Motor neuron (in vitro differentiated cells): Measurements from ENCODE around the gene COL27A1. TPM values are rescaled to one million over a fixed set of nuclear protein-coding genes. Genes with fewer than 3 reads are reported as not detected.

Experiments used
- ATAC-seq, 8 experiments: fragments of 200-7000 bp; cut with Tn5 transposase; replicated peaks in 6 of 8; 2 replicates each; pipeline ENCODE4 v1.8.0; 2021; ENCODE audit warnings: mild to moderate bottlenecking in 8 of 8, moderate library complexity in 8 of 8
- H3K27ac ChIP-seq, 2 donors: fragments of 250-450 bp; sonication (Bioruptor Pico); 2 replicates each; pipeline ENCODE4 v1.9.0; 2021; ENCODE audit warnings: antibody characterized with exemption in 2 of 2, mild to moderate bottlenecking in 2 of 2, moderate library complexity in 1 of 2
- H3K4me1 ChIP-seq, 2 donors: fragments of 250-450 bp; sonication (Bioruptor Pico); replicated peaks in 1 of 2; 2 replicates each; pipeline ENCODE4 v1.6.1; 2021; ENCODE audit warnings: antibody characterized with exemption in 2 of 2, mild to moderate bottlenecking in 2 of 2, moderate library complexity in 1 of 2
- H3K4me3 ChIP-seq, 5 donors: fragments of 250-450 bp; sonication (Bioruptor Pico); 2 replicates each; pipeline ENCODE4 v1.9.0; 2021; ENCODE audit warnings: antibody characterized with exemption in 5 of 5, mild to moderate bottlenecking in 5 of 5, moderate library complexity in 4 of 5
- WGBS, 10 experiments: fragments of 450-650 bp; shearing (Covaris generic); methylation state at CpG; one replicate each; pipeline ENCODE4 v1.0.0; 2022; 5-methylcytosine and 5-hydroxymethylcytosine counted together
- in situ Hi-C, 9 experiments: fragments of 400-800 bp; cut with MboI; loops; one replicate each; pipeline ENCODE4 v1.15.0; 2021; ENCODE audit warnings: low sequenced_read_pairs in 9 of 9, low pct_unique_long_range_greater_than_20kb in 2 of 9; ENCODE audit not compliant: unreplicated experiment in 9 of 9
- total RNA-seq, 8 experiments: library from RNA; unstranded; fragments of 300-600 nt; gene quantifications; 2 replicates each; pipeline versions ENCODE4 v1.2.3 to v1.2.4, GENCODE V29; 2022

Gene COL27A1
- total RNA-seq, 8 experiments from 2014 or later: 0.54 to 40.3 (median 4.2) TPM

DNA sequence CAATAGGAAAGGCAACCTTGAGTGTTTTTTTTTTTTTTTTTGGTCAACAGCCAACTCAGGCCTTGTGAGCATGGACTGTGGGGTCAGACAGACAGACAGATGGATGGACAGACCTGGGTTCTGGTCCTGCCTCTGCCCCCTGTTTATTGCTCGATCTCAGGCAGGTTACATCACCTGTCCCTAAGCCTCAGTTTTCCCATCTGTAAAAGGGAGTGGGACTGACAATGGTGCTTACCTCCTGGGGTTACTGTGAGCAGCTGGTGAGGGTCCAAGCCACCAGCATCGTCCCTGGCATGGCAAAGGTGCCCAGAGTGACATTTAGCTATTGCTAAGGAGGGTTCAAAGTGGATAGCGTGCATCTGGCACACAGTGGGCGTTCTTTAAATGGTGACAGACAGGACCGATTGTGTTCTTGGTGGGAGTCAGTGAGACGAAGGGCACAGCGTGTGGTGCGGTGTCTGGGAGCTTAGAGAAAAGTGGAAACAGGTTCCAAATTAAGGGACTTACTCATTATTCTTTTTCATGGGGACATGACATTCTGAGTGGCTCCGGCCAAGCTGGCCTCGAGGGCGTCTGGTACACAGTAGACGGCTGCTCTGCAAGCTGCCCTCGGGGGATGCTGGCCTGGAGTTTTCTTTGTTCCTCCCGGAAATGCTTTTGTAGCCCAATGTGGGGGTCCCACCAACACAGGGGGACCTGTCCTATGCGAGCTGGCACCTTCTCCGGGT lies 72.1 kb downstream of the COL27A1 start:
- in situ Hi-C loops: no loop called here
- Histone ChIP-seq H3K4me3 (no peak overlapping the region), H3K4me1 (peaks cover 12 to 44% of the 10 kb centered on the region in 2 donors), H3K27ac (no peak overlapping the region)
- WGBS, 10 experiments: 70 to 93% (median 76%) methylated on average over 2 to 8 of the region's 16 CpGs; no CpG with 5 or more reads in 5 of the 10 experiments
- ATAC-seq: no peak

DNA sequence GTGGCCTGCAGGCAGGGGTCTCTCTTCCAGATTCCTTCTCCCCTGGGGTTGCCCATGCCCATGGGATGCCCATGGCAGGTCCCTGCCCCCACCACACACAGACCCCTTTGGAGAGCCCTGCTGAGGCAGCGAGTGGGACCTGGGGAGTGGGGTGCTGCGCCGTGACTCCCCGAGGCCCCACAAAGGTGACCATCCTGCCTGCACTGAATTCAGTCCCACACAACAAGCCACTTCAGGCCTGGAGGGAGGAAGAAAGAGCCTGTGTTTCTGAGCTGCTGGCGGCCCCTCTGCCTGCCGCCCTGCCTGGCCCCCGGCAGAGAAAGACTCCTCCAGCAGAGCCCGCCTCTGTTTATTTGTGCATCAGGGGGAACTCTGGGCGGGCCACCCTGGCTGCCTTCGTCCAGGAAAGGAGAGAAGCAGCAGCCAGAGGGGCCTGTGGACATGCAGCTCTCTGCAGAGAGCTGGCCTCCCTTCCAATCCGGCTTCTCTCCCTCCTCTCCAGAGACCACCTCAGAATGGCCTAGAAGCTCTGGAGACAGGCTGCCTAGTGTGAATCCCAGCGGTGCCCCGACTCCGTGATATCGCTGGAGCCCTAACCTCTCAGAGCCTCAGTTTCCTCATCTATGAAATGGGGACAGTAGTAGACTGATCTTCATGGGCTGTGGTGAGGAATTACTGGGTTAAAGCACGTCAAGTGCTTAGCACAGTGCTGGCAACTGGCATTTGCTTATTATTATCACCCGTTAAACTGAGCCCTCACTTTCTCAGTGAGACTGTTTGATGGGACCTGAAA lies 72.9 kb downstream of the COL27A1 start:
- ATAC-seq: peak in 4 of 8 experiments; percentile 15 to 53 (median 44)
- WGBS, 10 experiments: 57 to 100% (median 88%) methylated on average over 1 to 4 of the region's 17 CpGs; no CpG with 5 or more reads in 4 of the 10 experiments
- no peak overlapping the region for H3K27ac ChIP-seq
- no peak overlapping the region for H3K4me3 ChIP-seq
- H3K4me1 ChIP-seq: peaks cover 12 to 44% of the 10 kb centered on the region in 2 donors
- in situ Hi-C loops: no loop called here

DNA sequence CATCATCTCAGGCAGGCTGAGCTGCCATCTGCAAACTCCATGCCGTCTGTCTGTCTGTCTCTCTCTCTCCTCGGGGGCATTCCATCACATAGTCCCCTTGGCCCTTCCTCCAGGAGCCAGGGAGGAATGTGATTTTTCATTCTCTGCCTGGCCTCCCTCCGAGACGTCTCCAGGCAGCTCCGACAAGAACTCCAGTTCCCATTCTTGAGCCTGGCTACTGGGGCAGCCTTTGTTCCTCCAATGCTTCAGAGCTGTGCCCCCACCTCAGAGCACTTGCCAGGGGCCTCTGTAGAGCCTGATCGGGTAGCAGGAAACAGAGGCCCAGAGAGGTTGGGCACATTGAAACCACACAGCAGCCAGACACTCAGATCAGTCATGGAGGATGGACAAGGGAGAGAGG lies 74.0 kb downstream of the COL27A1 start:
- in situ Hi-C loops: no loop called here
- WGBS, 10 experiments: 46 to 77% (median 60%) methylated on average over 2 to 4 of the region's 6 CpGs; no CpG with 5 or more reads in 6 of the 10 experiments
- H3K4me3 ChIP-seq: no peak overlapping the region
- no peak overlapping the region for H3K27ac ChIP-seq
- peaks cover 12 to 38% of the 10 kb centered on the region in 2 donors for H3K4me1 ChIP-seq
- peak in 3 of 8 experiments; percentile 62 to 88 (median 67) for ATAC-seq

DNA sequence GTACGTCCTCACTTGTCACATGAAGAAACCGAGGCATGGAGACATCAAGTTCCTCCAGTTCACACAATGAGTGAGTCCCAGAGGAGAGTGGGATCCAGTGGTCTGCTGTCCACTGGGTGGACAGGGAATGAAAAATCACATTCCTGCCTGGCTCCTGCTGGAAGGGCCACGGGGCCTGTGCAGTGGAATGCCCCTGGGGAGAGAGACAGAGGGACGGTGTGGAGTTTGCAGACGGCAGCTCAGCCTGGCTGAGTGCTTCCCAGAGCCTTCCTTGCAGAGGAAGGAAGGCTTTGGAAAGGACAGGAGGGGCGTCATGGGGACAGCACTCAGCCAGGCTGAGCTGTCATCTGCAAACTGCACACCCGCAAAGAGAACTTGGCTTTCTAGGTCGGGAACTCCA lies 74.7 kb downstream of the COL27A1 start:
- peaks cover 10 to 38% of the 10 kb centered on the region in 2 donors for H3K4me1 ChIP-seq
- no peak overlapping the region for H3K4me3 ChIP-seq
- peak in 5 of 8 experiments; percentile 10 to 36 (median 25) for ATAC-seq
- in situ Hi-C loops: no loop called here
- no peak overlapping the region for H3K27ac ChIP-seq
- 33 to 92% (median 77%) methylated on average over 1 to 3 of the region's 8 CpGs; no CpG with 5 or more reads in 5 of the 10 experiments for WGBS, 10 experiments

DNA sequence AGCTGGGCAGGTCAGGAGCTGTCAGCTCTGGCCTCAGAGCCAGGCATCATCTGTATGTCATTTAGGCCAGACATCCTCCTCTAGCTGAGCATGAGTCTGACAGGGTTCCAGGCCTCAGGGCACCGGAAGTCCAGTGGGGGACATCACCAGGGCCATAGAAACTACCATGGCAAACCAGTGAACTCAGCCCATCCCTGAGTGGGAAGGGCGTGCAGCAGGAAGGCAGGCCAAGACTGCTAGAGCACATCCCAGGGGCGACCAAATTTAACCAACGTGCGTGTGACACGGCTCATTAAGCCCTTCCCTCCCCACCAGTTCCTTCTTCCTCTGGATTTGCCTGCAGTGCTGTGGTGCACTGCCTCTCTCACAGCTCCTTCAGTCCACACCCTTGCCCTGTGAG lies 75.9 kb downstream of the COL27A1 start:
- peak in 2 of 8 experiments; percentile 55 to 66 for ATAC-seq
- 26 to 100% (median 93%) methylated on average over 1 to 3 of the region's 6 CpGs; no CpG with 5 or more reads in 7 of the 10 experiments for WGBS, 10 experiments
- in situ Hi-C loops: no loop called here
- H3K27ac ChIP-seq: no peak overlapping the region
- H3K4me1 ChIP-seq: peaks cover 0 to 36% of the 10 kb centered on the region in 2 donors
- no peak overlapping the region for H3K4me3 ChIP-seq

DNA sequence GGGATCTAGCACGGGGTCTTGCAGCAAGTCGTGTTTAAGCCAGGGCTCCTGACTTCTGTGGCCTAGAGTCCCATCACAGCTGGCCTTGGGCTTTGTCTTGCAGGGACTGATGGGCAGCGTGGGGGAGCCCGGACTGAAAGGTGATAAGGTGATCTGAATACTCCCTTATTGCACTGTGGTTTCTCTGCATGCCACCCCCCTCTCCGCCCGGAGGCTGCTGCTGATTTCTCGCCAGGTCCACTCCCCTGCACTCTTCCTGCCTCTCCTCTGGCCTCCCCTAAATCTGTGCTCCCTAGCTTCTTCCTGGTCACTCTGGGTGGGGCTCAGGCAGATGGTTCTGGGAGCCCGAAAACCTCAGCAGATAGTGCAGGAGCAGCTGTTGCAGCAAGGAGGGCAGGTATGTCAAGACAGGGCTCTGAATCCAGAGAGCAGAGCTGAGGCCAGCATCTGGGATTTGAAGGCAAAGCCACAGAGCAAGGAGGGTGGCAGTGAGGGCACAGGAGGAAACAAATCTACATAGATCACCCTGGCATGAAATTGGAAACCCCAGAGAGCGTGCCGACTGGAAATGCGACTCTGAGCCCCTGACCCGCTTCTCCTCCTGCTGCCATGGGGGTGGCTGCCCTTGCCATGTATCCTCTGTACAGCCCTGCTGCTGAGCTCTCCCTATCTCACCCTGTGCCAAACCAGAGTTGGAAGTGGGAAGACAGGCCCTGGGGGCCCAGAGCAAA lies 76.5 kb downstream of the COL27A1 start:
- in situ Hi-C loops: no loop called here
- Histone ChIP-seq H3K4me3 (no peak overlapping the region), H3K27ac (no peak overlapping the region), H3K4me1 (peaks cover 0 to 36% of the 10 kb centered on the region in 2 donors)
- ATAC-seq: peak in 2 of 8 experiments; percentile 46 to 60
- WGBS, 10 experiments: 0 to 100% (median 93%) methylated on average over 1 to 5 of the region's 12 CpGs; no CpG with 5 or more reads in 3 of the 10 experiments

DNA sequence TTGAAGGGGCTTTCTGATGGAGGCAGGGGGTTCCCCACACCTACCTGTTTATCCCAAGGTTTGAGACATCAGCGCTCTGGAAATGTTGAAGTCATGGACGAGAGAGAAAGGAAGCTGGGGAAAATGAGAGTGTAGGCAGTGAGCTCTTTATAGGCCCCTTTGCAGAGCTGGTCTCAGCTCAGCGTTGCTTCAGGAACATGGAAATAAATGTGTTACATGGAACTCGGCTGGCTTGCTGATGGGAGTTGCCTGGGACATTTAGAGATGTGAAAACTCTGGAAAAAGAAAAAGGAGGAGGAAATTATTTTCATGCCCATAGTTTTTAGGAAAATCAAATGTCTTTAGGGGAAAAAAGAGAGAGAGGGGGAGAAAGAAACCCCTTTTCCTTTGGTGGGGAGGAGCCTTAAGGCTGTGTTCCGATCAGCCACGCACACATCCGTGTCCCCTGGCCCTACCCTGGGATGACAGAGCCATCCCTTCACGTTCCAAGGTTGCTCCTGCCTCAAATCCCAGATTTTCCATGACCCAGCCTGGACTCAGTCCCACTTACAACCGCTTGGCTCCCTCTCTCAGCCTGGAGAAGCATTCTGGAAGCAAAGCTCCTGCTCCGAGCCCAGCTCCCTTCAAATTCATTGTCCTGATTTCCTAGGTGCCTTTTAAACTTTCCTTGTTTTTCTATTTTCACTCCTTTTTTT lies 78.3 kb downstream of the COL27A1 start:
- in situ Hi-C loops: no loop called here
- H3K4me3 ChIP-seq: no peak overlapping the region
- H3K27ac ChIP-seq: no peak overlapping the region
- WGBS, 10 experiments: 44 to 100% (median 66%) methylated on average over 1 to 7 of the region's 10 CpGs; no CpG with 5 or more reads in 1 of the 10 experiments
- peaks cover 0 to 26% of the 10 kb centered on the region in 2 donors for H3K4me1 ChIP-seq
- ATAC-seq: no peak

DNA sequence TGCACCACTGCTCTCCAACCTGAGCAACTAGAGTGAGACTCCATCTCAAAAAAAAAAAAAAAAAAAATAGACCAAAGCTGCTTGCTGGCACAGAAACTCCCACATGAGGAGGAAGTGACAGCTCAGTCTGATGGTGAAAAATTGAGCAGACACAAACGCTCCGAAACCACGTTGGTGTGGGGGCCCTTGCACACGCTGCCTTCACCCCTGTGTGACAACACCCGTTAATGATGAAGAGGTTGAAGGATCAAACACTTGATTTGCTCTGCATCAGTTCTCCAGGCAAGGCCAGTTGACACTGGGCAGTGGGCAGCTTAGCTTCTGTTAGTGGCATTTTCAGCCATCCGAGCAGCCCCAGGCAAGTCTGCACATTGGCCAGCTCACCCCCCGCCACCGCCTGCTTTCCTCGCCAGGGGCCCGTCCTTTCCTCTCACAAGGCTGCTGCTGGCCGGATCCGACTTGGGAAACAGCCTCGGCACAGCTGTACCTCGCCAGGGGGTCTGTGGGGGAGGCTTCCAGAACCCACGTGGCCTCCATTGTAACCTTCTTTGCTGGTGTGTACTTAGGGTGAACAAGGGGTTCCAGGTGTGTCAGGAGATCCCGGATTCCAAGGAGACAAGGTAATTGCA lies 79.8 kb downstream of the COL27A1 start:
- Histone ChIP-seq H3K4me3 (no peak overlapping the region), H3K4me1 (peaks cover 8 to 13% of the 10 kb centered on the region in 2 donors), H3K27ac (no peak overlapping the region)
- 40 to 93% (median 55%) methylated on average over 1 to 5 of the region's 16 CpGs; no CpG with 5 or more reads in 3 of the 10 experiments for WGBS, 10 experiments
- in situ Hi-C loops: no loop called here
- ATAC-seq: peak in 5 of 8 experiments; percentile 21 to 48 (median 43)

DNA sequence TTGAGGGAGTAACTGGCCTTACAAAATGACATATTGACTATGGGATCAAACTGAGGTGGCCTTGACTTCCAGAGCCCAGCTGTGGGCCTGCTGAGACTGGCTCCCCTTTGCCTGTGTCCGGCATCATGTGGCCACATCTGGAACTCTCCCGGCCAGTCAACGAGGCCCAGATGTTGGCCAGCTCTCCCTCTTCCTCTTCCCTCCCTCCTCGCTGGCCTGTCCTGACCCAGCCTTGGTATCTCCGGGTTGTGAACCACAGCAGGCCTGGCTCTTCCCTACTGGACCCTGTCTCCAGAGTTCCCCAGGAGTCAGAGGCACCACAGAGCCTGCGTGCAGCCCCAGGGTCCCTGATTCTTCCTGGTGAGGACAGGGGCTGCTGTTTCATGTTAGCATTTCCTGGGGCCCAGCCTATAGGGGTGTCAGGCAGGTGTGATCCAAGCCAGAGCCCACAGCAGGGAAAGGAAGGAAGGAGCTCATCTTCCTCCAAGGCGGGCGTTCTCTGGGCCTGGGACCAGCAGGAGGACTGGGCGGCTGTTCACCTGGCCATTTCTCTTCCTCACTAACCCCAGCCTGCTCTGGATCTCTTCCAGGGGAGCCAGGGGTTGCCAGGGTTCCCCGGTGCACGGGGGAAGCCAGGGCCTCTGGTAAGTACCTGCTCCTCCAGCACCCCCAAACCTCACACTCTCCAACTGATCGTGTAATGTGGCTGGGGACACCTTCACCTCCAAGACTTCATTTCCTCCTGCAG lies 81.2 kb downstream of the COL27A1 start:
- whole genome bisulfite sequencing, 10 experiments: 89 to 100% (median 97%) methylated on average over 1 to 5 of the region's 12 CpGs; no CpG with 5 or more reads in 6 of the 10 experiments
- in situ Hi-C loops: no loop called here
- ATAC-seq: no peak
- H3K27ac ChIP-seq: no peak overlapping the region
- H3K4me3 ChIP-seq: no peak overlapping the region
- H3K4me1 ChIP-seq: peaks cover 8 to 9% of the 10 kb centered on the region in 2 donors

DNA sequence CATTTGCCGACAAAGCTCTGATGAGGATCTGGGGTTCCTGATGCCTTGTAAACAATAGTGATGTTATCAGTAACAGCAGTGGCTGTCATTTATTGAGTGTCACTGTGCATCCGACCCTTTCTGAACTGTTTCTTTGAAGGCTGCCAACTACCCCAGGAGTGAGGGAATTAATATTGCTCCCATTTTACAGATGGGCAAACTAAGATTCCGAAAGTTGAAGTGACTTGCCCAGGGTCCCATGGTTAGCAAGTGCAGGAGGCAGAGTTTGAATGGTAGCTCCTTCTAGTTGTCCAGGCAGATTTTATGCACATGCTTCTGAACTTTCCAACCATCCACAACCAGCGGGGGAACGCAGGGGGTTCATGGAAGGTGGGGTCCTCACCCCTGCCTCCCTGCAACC lies 81.9 kb downstream of the COL27A1 start:
- 61 to 100% (median 94%) methylated on average over 1 to 5 of the region's 5 CpGs; no CpG with 5 or more reads in 3 of the 10 experiments for WGBS, 10 experiments
- H3K27ac ChIP-seq: no peak overlapping the region
- in situ Hi-C loops: no loop called here

DNA sequence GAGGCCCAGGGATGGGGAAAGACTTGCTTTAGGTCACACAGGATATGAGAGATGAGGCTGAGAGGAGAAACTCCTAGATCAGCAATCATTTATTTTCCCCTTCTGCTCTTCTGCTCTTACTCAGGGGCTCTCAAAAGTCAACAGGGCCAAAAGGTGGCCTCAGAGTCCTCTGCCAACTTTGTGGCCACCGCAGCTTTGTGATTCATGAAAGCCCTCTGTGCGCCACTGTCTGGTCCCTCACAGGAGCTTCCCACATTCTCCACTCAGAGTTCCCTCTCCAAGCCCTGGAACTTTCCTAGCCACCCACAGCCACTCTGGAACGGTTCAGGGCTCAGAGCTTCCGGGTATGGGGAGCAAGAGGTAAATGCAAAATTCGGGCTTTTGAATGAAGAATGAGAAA lies 82.4 kb downstream of the COL27A1 start:
- WGBS, 10 experiments: 67 to 100% (median 84%) methylated on average over 1 to 5 of the region's 5 CpGs; no CpG with 5 or more reads in 5 of the 10 experiments
- no peak for ATAC-seq
- peaks cover 8 to 9% of the 10 kb centered on the region in 2 donors for H3K4me1 ChIP-seq
- H3K27ac ChIP-seq: no peak overlapping the region
- in situ Hi-C loops: no loop called here
- H3K4me3 ChIP-seq: no peak overlapping the region

More for the DNA sequence above, 81.9 kb downstream of the COL27A1 start:
- peaks cover 8 to 9% of the 10 kb centered on the region in 2 donors for H3K4me1 ChIP-seq
- H3K4me3 ChIP-seq: no peak overlapping the region
- ATAC-seq: no peak
